K562 (cell line): Measurements from ENCODE around the gene GMNN. TPM values are rescaled to one million over a fixed set of nuclear protein-coding genes. Genes with fewer than 3 reads are reported as not detected.
A peak's percentile ranks its signal among the peaks of the same experiment; 100 is the strongest.
"Not testable (repeated sequence)": the region's sequence is repeated elsewhere in the genome, so short reads cannot be mapped to it uniquely, and the experiment has no call there.

Experiments
- ATAC-seq: fragments of 200-7000 bp; cut with Tn5 transposase; 3 replicates; pipeline ENCODE4 v1.9.1; 2020; ENCODE audit warnings: moderate library complexity
- BruUV-seq: library from RNA; stranded (reverse); fragments of 400-500 nt; replicated peaks from 2 replicates; lab custom pipeline; 2021; lab: Mats Ljungman, UMichigan
- CTCF ChIA-PET: fragments of 300-600 bp; formaldehyde crosslinking; extraction: SDS; loops from one replicate; lab custom pipeline; 2021; ENCODE audit warnings: low intra/inter-chr PET ratio; lab: Yijun Ruan, JAX
- POLR2A ChIA-PET: fragments of 300-600, 350-650 bp; sonication (Branson Sonifier 250); formaldehyde crosslinking; extraction: SDS; loops from one replicate; lab custom pipeline; 2021; ENCODE audit warnings: antibody characterized with exemption, inconsistent platforms; lab: Yijun Ruan, JAX
- DNase-seq, 4 experiments: peaks; one replicate each; pipeline versions ENCODE4 v3.0.0 to v3.0.0-alpha.2; 2011 to 2018; ENCODE audit warnings: low spot score in 3 of 4, mixed read lengths in 3 of 4; ENCODE audit errors: extremely low read depth in 1 of 4
- FAIRE-seq: peaks from 2 replicates; lab custom pipeline; 2011; peaks lifted over from hg19 to GRCh38; lab: Jason Lieb, UNC
- H2AFZ ChIP-seq: 2 replicates; pipeline ENCODE4 v1.6.0; 2011; ENCODE audit warnings: low read depth, low read length, control low read depth, inconsistent platforms
- H3K27ac ChIP-seq: fragments of 200-600 bp; 3 replicates; pipeline ENCODE4 v1.8.0; 2011; ENCODE audit warnings: low read depth, mild to moderate bottlenecking, control low read depth, inconsistent platforms, low read length, moderate library complexity, mixed read lengths; ENCODE audit errors: extremely low read depth
- H3K27me3 ChIP-seq, 2 experiments: fragments of 300-600 bp in 1 of 2; 2 replicates in 1 of 2; 3 replicates in 1 of 2; pipeline versions ENCODE4 v1.6.0 to v1.8.0; 2011; ENCODE audit warnings: inconsistent platforms in 2 of 2, low read length in 2 of 2, mild to moderate bottlenecking in 1 of 2, mixed read lengths in 1 of 2, moderate library complexity in 1 of 2; ENCODE audit not compliant: control insufficient read depth in 2 of 2, insufficient read depth in 2 of 2
- H3K36me3 ChIP-seq: fragments of 300-600 bp; 3 replicates; pipeline ENCODE4 v1.8.0; 2011; ENCODE audit warnings: mild to moderate bottlenecking, low read length, inconsistent platforms; ENCODE audit not compliant: control insufficient read depth, insufficient read depth
- H3K4me1 ChIP-seq, 2 experiments: fragments of 200-600 bp in 1 of 2; replicated peaks in 1 of 2; 2 replicates in 1 of 2; 3 replicates in 1 of 2; pipeline versions ENCODE4 v1.5.1 to v1.8.0; 2011; ENCODE audit warnings: inconsistent platforms in 2 of 2, low read length in 2 of 2, mild to moderate bottlenecking in 1 of 2, mixed read lengths in 1 of 2, moderate library complexity in 1 of 2; ENCODE audit not compliant: control insufficient read depth in 2 of 2, insufficient read depth in 2 of 2
- H3K4me2 ChIP-seq: 2 replicates; pipeline ENCODE4 v1.6.1; 2011; ENCODE audit warnings: low read length, control low read depth, inconsistent platforms, mixed read lengths; ENCODE audit not compliant: insufficient read depth
- H3K4me3 ChIP-seq: fragments of 200-600 bp; sonication (generic), shearing (Covaris generic); 2 replicates; pipeline ENCODE4 v1.5.1; 2016; ENCODE audit warnings: control low read depth, inconsistent platforms
- H3K79me2 ChIP-seq: fragments of 200-600 bp; 3 replicates; pipeline ENCODE4 v1.8.0; 2011; ENCODE audit warnings: low read length, inconsistent platforms; ENCODE audit not compliant: control insufficient read depth, insufficient read depth
- H3K9ac ChIP-seq, 2 experiments: 2 replicates each; pipeline versions ENCODE4 v1.6.0 to v1.6.1; 2011; ENCODE audit warnings: low read depth in 2 of 2, low read length in 2 of 2, control low read depth in 1 of 2, inconsistent platforms in 1 of 2, mild to moderate bottlenecking in 1 of 2, mixed read lengths in 1 of 2; ENCODE audit not compliant: insufficient read depth in 1 of 2
- H3K9me1 ChIP-seq: one replicate; pipeline ENCODE4 v1.6.0; 2011; ENCODE audit warnings: inconsistent platforms, mild to moderate bottlenecking, low read length, moderate library complexity; ENCODE audit not compliant: control insufficient read depth, insufficient read depth
- H3K9me3 ChIP-seq: replicated peaks from 2 replicates; pipeline ENCODE4 v1.5.1; 2011; ENCODE audit warnings: low read depth, low read length, inconsistent platforms; ENCODE audit not compliant: control insufficient read depth, insufficient read depth
- H4K20me1 ChIP-seq: replicated peaks from 2 replicates; pipeline ENCODE4 v1.6.1; 2011; ENCODE audit warnings: low read length, inconsistent platforms, mixed read lengths; ENCODE audit not compliant: control insufficient read depth, insufficient read depth
- NCOA4 ChIP-seq: fragments of 450-650 bp; IDR thresholded peaks from 2 replicates; pipeline ENCODE4 v1.6.1; 2018; ENCODE audit warnings: mild to moderate bottlenecking; ENCODE audit not compliant: partially characterized antibody
- POU5F1 ChIP-seq: fragments of 150-350 bp; IDR thresholded peaks from 2 replicates; pipeline ENCODE4 v1.6.1; 2014; ENCODE audit warnings: borderline replicate concordance, low read length, low read depth, mild to moderate bottlenecking; ENCODE audit not compliant: partially characterized antibody
- RBM34 ChIP-seq: fragments of 200-400 bp; formaldehyde crosslinking; IDR thresholded peaks from 2 replicates; pipeline ENCODE4 v1.6.1; 2018; ENCODE audit warnings: low read length, borderline replicate concordance; ENCODE audit not compliant: insufficient read depth
- WGBS: fragments of 100-300 bp; shearing (Covaris generic); methylation state at CpG from one replicate; pipeline ENCODE4 v1.1.6; 2016; ENCODE audit warnings: low coverage, mixed read lengths; ENCODE audit not compliant: insufficient coverage; ENCODE audit errors: missing lambda C conversion rate; 5-methylcytosine and 5-hydroxymethylcytosine counted together
- in situ Hi-C: fragments of 300-500 bp; cut with MboI; formaldehyde crosslinking; loops from 4 replicates; pipeline ENCODE4 v1.15.0; 2018; ENCODE audit warnings: inconsistent platforms, mixed read lengths
- intact Hi-C: fragments of 100-400 bp; cut with micrococcal nuclease; formaldehyde crosslinking; loops from 2 replicates; pipeline ENCODE4 v1.14.2; 2022
- polyA plus RNA-seq, 8 experiments: library from polyadenylated mRNA; depleted of rRNA in 4 of 8; stranded (reverse) in 5 of 8; unstranded in 3 of 8; fragments of >200 nt; fragmentation: Nextera tagmentation in 2 of 8; fragmentation: Illumina TruSeq in 1 of 8; extraction: Ambion mirVana in 2 of 8; extraction: Trizol in 1 of 8; gene quantifications; 2 replicates each; pipeline versions ENCODE4 v1.2.1 to v1.2.3, GENCODE V29; 2011 to 2014; ENCODE audit warnings: inconsistent platforms in 1 of 8, missing spikeins in 1 of 8
- total RNA-seq, 7 experiments: library from RNA; depleted of rRNA in 6 of 7; stranded (reverse); fragments of >200 nt in 6 of 7; fragmentation: Illumina TruSeq in 2 of 7; extraction: Trizol in 2 of 7; gene quantifications; 2 replicates each; pipeline versions ENCODE4 v1.2.1 to v1.2.3, GENCODE V29; 2011 to 2021; ENCODE audit warnings: low replicate concordance in 1 of 7
- TF ChIP-seq, protein P1 (sequence below): fragments of 450-650 bp; IDR thresholded peaks from 2 replicates; pipeline ENCODE4 v1.6.1; 2016; ENCODE audit warnings: borderline replicate concordance
- TF ChIP-seq, protein P2 (sequence below): IDR thresholded peaks from 2 replicates; pipeline ENCODE4 v1.6.1; 2012; ENCODE audit warnings: low read depth, low read length, improper control_type of control experiment, borderline replicate concordance
- TF ChIP-seq, protein P3 (sequence below): IDR thresholded peaks from 2 replicates; pipeline ENCODE4 v1.6.1; 2016; ENCODE audit warnings: missing genetic modification characterization, missing compliant biosample characterization

GMNN gene
- total and polyA plus RNA-seq, 9 of the 15 experiments (the other 6 are each of a cell fraction or from before 2014, with no cell fraction given), result 144 to 370 (median 210) TPM

DNA sequence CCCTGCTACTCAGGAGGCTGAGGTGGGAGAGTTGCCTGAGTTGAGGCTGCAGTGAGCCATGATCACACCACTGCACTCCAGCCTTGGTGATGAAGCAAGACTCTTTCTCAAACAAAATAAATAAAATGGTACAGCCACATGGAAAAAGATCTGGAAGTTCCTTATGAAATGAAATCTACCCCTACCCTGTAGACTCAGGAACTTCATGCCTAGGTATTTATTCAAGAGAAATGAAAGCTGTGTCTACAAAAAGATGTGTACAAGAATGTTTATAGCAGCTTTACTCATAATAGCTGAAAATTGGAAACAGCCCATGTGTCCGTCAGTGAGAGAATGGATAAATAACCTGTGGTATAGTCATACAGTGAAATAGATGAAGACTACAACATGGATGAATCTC is 40.6 kb upstream of the GMNN start (continued):
- TF ChIP-seq POU5F1 (no peak), NCOA4 (no peak), RBM34 (no peak)
- TF ChIP-seq, protein P1, sequence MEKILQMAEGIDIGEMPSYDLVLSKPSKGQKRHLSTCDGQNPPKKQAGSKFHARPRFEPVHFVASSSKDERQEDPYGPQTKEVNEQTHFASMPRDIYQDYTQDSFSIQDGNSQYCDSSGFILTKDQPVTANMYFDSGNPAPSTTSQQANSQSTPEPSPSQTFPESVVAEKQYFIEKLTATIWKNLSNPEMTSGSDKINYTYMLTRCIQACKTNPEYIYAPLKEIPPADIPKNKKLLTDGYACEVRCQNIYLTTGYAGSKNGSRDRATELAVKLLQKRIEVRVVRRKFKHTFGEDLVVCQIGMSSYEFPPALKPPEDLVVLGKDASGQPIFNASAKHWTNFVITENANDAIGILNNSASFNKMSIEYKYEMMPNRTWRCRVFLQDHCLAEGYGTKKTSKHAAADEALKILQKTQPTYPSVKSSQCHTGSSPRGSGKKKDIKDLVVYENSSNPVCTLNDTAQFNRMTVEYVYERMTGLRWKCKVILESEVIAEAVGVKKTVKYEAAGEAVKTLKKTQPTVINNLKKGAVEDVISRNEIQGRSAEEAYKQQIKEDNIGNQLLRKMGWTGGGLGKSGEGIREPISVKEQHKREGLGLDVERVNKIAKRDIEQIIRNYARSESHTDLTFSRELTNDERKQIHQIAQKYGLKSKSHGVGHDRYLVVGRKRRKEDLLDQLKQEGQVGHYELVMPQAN, result no peak
- TF ChIP-seq, protein P2, sequence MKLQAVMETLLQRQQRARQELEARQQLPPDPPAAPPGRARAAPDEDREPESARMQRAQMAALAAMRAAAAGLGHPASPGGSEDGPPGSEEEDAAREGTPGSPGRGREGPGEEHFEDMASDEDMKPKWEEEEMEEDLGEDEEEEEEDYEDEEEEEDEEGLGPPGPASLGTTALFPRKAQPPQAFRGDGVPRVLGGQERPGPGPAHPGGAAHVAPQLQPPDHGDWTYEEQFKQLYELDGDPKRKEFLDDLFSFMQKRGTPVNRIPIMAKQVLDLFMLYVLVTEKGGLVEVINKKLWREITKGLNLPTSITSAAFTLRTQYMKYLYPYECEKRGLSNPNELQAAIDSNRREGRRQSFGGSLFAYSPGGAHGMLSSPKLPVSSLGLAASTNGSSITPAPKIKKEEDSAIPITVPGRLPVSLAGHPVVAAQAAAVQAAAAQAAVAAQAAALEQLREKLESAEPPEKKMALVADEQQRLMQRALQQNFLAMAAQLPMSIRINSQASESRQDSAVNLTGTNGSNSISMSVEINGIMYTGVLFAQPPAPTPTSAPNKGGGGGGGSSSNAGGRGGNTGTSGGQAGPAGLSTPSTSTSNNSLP, result no peak

DNA sequence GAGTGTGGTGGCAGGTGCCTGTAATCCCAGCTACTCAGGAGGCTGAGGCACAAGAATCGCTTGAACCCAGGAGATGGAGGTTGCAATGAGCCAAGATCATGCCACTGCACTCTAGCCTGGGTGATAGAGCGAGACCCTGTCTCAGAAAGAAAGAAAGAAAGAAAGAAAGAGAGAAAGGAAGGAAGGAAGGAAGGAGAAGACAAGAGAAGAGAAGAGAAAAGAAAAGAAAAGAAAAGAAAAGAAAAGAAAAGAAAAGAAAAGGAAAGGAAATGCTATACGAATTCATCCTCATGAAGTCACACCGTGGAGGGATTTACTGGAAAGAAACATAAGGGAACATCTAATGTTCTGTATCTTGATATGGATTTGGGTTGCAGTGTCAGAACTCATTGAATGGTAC is 40.0 kb upstream of the GMNN start:
- H3K4me1 ChIP-seq, ATAC-seq, H3K4me3 ChIP-seq, intact Hi-C loops, H2AFZ ChIP-seq, BruUV-seq, H4K20me1 ChIP-seq, FAIRE-seq, CTCF ChIA-PET, H3K79me2 ChIP-seq, DNase-seq, H3K36me3 ChIP-seq, H3K9me1 ChIP-seq, in situ Hi-C loops, H3K4me2 ChIP-seq, H3K9ac ChIP-seq, H3K27ac ChIP-seq, H3K27me3 ChIP-seq: not testable (repeated sequence)
- 5% methylated on average over 4 of the region's 4 CpGs for WGBS
- TF ChIP-seq, protein P3, sequence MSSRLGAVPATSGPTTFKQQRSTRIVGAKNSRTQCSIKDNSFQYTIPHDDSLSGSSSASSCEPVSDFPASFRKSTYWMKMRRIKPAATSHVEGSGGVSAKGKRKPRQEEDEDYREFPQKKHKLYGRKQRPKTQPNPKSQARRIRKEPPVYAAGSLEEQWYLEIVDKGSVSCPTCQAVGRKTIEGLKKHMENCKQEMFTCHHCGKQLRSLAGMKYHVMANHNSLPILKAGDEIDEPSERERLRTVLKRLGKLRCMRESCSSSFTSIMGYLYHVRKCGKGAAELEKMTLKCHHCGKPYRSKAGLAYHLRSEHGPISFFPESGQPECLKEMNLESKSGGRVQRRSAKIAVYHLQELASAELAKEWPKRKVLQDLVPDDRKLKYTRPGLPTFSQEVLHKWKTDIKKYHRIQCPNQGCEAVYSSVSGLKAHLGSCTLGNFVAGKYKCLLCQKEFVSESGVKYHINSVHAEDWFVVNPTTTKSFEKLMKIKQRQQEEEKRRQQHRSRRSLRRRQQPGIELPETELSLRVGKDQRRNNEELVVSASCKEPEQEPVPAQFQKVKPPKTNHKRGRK, result peak; percentile 59; the same call in 1 of the 2 replicates
- H3K9me3 ChIP-seq, result peaks cover 16% of the 10 kb centered on the region
- POLR2A ChIA-PET, result interaction anchor here (0.8 to 1.2 kb wide), 3 partner anchors 10 to 16 kb away, joined by 3 to 5 read pairs (median 3); partner anchors contain the start of gene C6orf62
